NK-92 (cell line): ENCODE data around the gene PDCD1LG2.
"Not testable (repeated sequence)": the region's sequence is repeated elsewhere in the genome, so short reads cannot be mapped to it uniquely, and the experiment has no call there.

Experiments
- DNase-seq: peaks from one replicate; lab custom pipeline; 2025; ENCODE audit not compliant: unreplicated experiment; lab: John Stamatoyannopoulos, UW

The PDCD1LG2 gene

GRCh38 chr9:5563417-5563815 lies 53.1 kb downstream of the PDCD1LG2 start:
- DNase-seq: no peak

- DNase-seq: no peak
Observed at GRCh38 chr9:5563886-5564285, 53.6 kb downstream of the PDCD1LG2 start.

GRCh38 chr9:5566054-5566618 lies 55.8 kb downstream of the PDCD1LG2 start:
- DNase-seq: no peak

- DNase-seq: no peak
Observed at GRCh38 chr9:5568868-5569267, 58.5 kb downstream of the PDCD1LG2 start.

- DNase-seq: no peak
Observed at GRCh38 chr9:5569409-5569808, 59.1 kb downstream of the PDCD1LG2 start.

- no peak for DNase-seq
Observed at GRCh38 chr9:5569891-5570290, 59.6 kb downstream of the PDCD1LG2 start.

- no peak for DNase-seq
Observed at GRCh38 chr9:5571629-5572232, 61.4 kb downstream of the PDCD1LG2 start.

- DNase-seq: no peak
Observed at GRCh38 chr9:5574097-5574496, 63.8 kb downstream of the PDCD1LG2 start.

GRCh38 chr9:5575000-5575399 lies 64.7 kb downstream of the PDCD1LG2 start:
- DNase-seq: no peak

GRCh38 chr9:5577225-5577624 lies 66.9 kb downstream of the PDCD1LG2 start:
- DNase-seq: no peak

- no peak for DNase-seq
Observed at GRCh38 chr9:5578018-5578697, 67.8 kb downstream of the PDCD1LG2 start.

- DNase-seq: no peak
Observed at GRCh38 chr9:5578698-5579085, 68.4 kb downstream of the PDCD1LG2 start.

GRCh38 chr9:5579881-5580280 lies 69.5 kb downstream of the PDCD1LG2 start:
- DNase-seq: no peak

GRCh38 chr9:5580650-5581049 lies 70.3 kb downstream of the PDCD1LG2 start:
- DNase-seq: no peak

- not testable (repeated sequence) for DNase-seq
Observed at GRCh38 chr9:5581706-5582105, 71.4 kb downstream of the PDCD1LG2 start.

GRCh38 chr9:5582835-5583195 lies 72.5 kb downstream of the PDCD1LG2 start:
- DNase-seq: no peak

- DNase-seq: no peak
Observed at GRCh38 chr9:5586391-5586802, 76.1 kb downstream of the PDCD1LG2 start.

GRCh38 chr9:5587024-5587423 lies 76.7 kb downstream of the PDCD1LG2 start:
- DNase-seq: no peak

- DNase-seq: no peak
Observed at GRCh38 chr9:5592231-5592630, 81.9 kb downstream of the PDCD1LG2 start.

GRCh38 chr9:5592904-5593303 lies 82.6 kb downstream of the PDCD1LG2 start:
- no peak for DNase-seq

GRCh38 chr9:5593904-5594303 lies 83.6 kb downstream of the PDCD1LG2 start:
- no peak for DNase-seq

- DNase-seq: no peak
Observed at GRCh38 chr9:5596173-5596572, 85.8 kb downstream of the PDCD1LG2 start.
